Activated CD4-positive, alpha-beta T cell treated with anti-CD3 and anti-CD28 coated beads for 24 hours (primary cell): Measurements from ENCODE around the gene TCF19.

Experiments used
- DNase-seq, 2 donors: peaks; one replicate each; pipeline ENCODE4 v3.0.0-alpha.2; 2020; ENCODE audit warnings: low read depth in 2 of 2

The TCF19 gene

GRCh38 chr6:31205638-31206037 is 47.2 kb downstream of the TCF19 start:
- DNase-seq: no peak

GRCh38 chr6:31208506-31208905 is 50.1 kb downstream of the TCF19 start:
- DNase-seq: no peak

GRCh38 chr6:31209137-31209536 is 50.7 kb downstream of the TCF19 start:
- no peak for DNase-seq

DNA sequence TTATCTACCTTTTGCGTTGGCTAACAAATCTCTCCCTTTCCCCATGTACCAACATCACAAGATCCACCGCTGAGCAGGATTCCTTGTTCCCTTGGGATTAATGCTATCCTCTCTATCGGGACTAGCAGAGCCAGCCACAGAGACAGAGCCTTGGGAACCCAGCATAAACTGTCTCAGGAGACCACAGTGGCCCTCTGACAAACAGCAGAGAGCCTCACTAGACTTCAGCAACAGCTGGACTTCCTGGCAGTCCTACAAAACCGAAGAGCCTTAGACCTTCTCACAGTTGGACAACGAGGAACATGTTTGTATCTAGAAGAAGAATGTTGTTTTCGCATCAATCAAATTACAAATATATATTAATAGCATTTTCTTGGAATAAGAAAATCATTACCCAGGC is 51.7 kb downstream of the TCF19 start:
- no peak for DNase-seq

GRCh38 chr6:31210741-31211532 is 52.5 kb downstream of the TCF19 start:
- DNase-seq: no peak
